ENCODE measurements around the gene NDUFA12.

The NDUFA12 gene

DNA sequence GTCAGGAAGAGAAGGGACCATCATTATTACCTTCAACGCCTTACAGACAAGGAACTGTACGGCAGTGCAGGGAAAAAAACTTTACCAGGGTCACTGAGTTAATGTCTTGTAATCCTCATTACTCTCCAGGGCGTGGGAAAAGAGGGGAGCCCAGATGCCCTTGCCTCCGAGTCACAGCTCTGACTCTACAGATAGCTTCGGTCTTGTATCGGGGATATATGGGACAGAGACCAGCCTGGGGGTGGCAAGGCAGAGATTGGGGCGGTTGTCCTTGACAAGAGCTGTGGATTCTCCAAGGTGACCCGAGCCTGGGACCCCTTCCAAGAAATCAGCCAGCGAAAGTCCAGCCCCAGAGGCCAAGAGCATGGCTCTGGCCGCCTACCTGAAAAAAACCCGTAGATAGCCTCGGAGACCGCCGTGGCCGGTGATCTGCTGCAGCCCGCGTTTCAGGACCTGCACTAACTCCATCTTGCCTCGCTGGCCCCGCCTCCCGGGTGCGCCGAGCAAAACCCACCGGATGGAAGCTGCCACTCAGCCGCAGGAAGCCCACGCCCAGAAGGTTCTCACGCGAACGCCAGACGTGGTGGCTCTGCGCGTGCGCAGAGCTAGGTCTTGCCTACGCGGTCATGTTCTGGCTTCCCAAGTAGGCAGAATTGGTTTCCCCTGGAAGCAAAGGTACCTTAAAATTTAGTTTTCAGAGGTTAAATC, at the start of gene NDUFA12 (continued):
- no peak for TF ChIP-seq REPIN1 (tag by site-specific recombination; IDR thresholded peaks at IDR 0.05; ENCODE audit: low read depth)
- TF ChIP-seq, protein P1, sequence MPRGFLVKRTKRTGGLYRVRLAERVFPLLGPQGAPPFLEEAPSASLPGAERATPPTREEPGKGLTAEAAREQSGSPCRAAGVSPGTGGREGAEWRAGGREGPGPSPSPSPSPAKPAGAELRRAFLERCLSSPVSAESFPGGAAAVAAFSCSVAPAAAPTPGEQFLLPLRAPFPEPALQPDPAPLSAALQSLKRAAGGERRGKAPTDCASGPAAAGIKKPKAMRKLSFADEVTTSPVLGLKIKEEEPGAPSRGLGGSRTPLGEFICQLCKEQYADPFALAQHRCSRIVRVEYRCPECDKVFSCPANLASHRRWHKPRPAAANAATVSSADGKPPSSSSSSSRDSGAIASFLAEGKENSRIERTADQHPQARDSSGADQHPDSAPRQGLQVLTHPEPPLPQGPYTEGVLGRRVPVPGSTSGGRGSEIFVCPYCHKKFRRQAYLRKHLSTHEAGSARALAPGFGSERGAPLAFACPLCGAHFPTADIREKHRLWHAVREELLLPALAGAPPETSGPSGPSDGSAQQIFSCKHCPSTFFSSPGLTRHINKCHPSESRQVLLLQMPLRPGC (tag by site-specific recombination; IDR thresholded peaks at IDR 0.05): no peak
- TF ChIP-seq ZNF112 (tag by site-specific recombination; IDR thresholded peaks at IDR 0.05): no peak
- TF ChIP-seq, protein P2, sequence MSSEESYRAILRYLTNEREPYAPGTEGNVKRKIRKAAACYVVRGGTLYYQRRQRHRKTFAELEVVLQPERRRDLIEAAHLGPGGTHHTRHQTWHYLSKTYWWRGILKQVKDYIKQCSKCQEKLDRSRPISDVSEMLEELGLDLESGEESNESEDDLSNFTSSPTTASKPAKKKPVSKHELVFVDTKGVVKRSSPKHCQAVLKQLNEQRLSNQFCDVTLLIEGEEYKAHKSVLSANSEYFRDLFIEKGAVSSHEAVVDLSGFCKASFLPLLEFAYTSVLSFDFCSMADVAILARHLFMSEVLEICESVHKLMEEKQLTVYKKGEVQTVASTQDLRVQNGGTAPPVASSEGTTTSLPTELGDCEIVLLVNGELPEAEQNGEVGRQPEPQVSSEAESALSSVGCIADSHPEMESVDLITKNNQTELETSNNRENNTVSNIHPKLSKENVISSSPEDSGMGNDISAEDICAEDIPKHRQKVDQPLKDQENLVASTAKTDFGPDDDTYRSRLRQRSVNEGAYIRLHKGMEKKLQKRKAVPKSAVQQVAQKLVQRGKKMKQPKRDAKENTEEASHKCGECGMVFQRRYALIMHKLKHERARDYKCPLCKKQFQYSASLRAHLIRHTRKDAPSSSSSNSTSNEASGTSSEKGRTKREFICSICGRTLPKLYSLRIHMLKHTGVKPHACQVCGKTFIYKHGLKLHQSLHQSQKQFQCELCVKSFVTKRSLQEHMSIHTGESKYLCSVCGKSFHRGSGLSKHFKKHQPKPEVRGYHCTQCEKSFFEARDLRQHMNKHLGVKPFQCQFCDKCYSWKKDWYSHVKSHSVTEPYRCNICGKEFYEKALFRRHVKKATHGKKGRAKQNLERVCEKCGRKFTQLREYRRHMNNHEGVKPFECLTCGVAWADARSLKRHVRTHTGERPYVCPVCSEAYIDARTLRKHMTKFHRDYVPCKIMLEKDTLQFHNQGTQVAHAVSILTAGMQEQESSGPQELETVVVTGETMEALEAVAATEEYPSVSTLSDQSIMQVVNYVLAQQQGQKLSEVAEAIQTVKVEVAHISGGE (tag by site-specific recombination; conservative IDR thresholded peaks at IDR 0.05; ENCODE audit: low read depth): peak; percentile 99
- TF ChIP-seq, protein P3, sequence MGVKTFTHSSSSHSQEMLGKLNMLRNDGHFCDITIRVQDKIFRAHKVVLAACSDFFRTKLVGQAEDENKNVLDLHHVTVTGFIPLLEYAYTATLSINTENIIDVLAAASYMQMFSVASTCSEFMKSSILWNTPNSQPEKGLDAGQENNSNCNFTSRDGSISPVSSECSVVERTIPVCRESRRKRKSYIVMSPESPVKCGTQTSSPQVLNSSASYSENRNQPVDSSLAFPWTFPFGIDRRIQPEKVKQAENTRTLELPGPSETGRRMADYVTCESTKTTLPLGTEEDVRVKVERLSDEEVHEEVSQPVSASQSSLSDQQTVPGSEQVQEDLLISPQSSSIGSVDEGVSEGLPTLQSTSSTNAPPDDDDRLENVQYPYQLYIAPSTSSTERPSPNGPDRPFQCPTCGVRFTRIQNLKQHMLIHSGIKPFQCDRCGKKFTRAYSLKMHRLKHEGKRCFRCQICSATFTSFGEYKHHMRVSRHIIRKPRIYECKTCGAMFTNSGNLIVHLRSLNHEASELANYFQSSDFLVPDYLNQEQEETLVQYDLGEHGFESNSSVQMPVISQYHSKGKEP (tag by site-specific recombination; IDR thresholded peaks at IDR 0.05): peak; percentile 15; the same call in 1 of the 2 replicates
- no peak for TF ChIP-seq ZNF23 (tag by site-specific recombination; IDR thresholded peaks at IDR 0.05; ENCODE audit: borderline replicate concordance)
- no peak for TF ChIP-seq ZNF140 (tag by site-specific recombination; IDR thresholded peaks at IDR 0.05)
- no peak for TF ChIP-seq ZNF792 (tag by site-specific recombination; IDR thresholded peaks at IDR 0.05)
- TF ChIP-seq ZNF391 (tag by site-specific recombination; IDR thresholded peaks at IDR 0.05; ENCODE audit: borderline replicate concordance, low read depth): peak; percentile 9; the same call in 1 of the 2 replicates
- no peak for TF ChIP-seq ZFP3 (tag by site-specific recombination; IDR thresholded peaks at IDR 0.05; ENCODE audit: low read depth)
- TF ChIP-seq ZNF239 (tag by site-specific recombination; IDR thresholded peaks at IDR 0.05): no peak
- TF ChIP-seq, protein P4, sequence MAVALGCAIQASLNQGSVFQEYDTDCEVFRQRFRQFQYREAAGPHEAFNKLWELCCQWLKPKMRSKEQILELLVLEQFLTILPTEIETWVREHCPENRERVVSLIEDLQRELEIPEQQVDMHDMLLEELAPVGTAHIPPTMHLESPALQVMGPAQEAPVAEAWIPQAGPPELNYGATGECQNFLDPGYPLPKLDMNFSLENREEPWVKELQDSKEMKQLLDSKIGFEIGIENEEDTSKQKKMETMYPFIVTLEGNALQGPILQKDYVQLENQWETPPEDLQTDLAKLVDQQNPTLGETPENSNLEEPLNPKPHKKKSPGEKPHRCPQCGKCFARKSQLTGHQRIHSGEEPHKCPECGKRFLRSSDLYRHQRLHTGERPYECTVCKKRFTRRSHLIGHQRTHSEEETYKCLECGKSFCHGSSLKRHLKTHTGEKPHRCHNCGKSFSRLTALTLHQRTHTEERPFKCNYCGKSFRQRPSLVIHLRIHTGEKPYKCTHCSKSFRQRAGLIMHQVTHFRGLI (tag by site-specific recombination; IDR thresholded peaks at IDR 0.05): no peak
- TF ChIP-seq, protein P5, sequence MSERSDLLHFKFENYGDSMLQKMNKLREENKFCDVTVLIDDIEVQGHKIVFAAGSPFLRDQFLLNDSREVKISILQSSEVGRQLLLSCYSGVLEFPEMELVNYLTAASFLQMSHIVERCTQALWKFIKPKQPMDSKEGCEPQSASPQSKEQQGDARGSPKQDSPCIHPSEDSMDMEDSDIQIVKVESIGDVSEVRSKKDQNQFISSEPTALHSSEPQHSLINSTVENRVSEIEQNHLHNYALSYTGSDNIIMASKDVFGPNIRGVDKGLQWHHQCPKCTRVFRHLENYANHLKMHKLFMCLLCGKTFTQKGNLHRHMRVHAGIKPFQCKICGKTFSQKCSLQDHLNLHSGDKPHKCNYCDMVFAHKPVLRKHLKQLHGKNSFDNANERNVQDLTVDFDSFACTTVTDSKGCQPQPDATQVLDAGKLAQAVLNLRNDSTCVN (tag by site-specific recombination; optimal IDR thresholded peaks at IDR 0.05): peak; percentile 52
- TF ChIP-seq, protein P6, sequence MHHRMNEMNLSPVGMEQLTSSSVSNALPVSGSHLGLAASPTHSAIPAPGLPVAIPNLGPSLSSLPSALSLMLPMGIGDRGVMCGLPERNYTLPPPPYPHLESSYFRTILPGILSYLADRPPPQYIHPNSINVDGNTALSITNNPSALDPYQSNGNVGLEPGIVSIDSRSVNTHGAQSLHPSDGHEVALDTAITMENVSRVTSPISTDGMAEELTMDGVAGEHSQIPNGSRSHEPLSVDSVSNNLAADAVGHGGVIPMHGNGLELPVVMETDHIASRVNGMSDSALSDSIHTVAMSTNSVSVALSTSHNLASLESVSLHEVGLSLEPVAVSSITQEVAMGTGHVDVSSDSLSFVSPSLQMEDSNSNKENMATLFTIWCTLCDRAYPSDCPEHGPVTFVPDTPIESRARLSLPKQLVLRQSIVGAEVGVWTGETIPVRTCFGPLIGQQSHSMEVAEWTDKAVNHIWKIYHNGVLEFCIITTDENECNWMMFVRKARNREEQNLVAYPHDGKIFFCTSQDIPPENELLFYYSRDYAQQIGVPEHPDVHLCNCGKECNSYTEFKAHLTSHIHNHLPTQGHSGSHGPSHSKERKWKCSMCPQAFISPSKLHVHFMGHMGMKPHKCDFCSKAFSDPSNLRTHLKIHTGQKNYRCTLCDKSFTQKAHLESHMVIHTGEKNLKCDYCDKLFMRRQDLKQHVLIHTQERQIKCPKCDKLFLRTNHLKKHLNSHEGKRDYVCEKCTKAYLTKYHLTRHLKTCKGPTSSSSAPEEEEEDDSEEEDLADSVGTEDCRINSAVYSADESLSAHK (tag by site-specific recombination; IDR thresholded peaks at IDR 0.05): 0 out of 2 replicates have a peak, but pooled peaks have one; percentile 37
- TF ChIP-seq, protein P7, sequence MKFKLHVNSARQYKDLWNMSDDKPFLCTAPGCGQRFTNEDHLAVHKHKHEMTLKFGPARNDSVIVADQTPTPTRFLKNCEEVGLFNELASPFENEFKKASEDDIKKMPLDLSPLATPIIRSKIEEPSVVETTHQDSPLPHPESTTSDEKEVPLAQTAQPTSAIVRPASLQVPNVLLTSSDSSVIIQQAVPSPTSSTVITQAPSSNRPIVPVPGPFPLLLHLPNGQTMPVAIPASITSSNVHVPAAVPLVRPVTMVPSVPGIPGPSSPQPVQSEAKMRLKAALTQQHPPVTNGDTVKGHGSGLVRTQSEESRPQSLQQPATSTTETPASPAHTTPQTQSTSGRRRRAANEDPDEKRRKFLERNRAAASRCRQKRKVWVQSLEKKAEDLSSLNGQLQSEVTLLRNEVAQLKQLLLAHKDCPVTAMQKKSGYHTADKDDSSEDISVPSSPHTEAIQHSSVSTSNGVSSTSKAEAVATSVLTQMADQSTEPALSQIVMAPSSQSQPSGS (tag by site-specific recombination; IDR thresholded peaks at IDR 0.05; ENCODE audit: low read depth): no peak
- TF ChIP-seq ZNF155 (tag by site-specific recombination; IDR thresholded peaks at IDR 0.05): no peak
- peak; percentile 53; the same call in 1 of the 2 replicates for TF ChIP-seq ZEB2 (tag by site-specific recombination; IDR thresholded peaks at IDR 0.05)
- TF ChIP-seq ZNF433 (tag by site-specific recombination; IDR thresholded peaks at IDR 0.05; ENCODE audit: low read depth): no peak
- TF ChIP-seq ZBTB7A (tag by site-specific recombination; IDR thresholded peaks at IDR 0.05; ENCODE audit: low read depth): no peak
- TF ChIP-seq ZBTB17 (tag by site-specific recombination; IDR thresholded peaks at IDR 0.05): peak; percentile 98
